ENCODE results near the gene TRIML1. TPM values are rescaled to one million over a fixed set of nuclear protein-coding genes. Genes with fewer than 3 reads are reported as not detected.

Gene TRIML1
- total and polyA plus RNA-seq, 10 of the 15 experiments (the other 5 are each of a cell fraction or from before 2014, with no cell fraction given) = not detected

- TF ChIP-seq ASH2L (IDR thresholded peaks at IDR 0.05; ENCODE audit: borderline replicate concordance, low read depth) = no peak
- no peak for TF ChIP-seq CBX5 (IDR thresholded peaks at IDR 0.05; ENCODE audit: low read depth)
- TF ChIP-seq ZNF592 (IDR thresholded peaks at IDR 0.05) = no peak
Observed at GRCh38 chr4:188107931-188108843, 31.1 kb upstream of the TRIML1 start (continued).

- no peak for FAIRE-seq
- H3K9ac ChIP-seq (ENCODE audit: control insufficient read depth, insufficient read depth, low read length) = no peak within 1 kb of the TSS
- 11% methylated on average over 11 of the region's 11 CpGs for WGBS (ENCODE audit: insufficient coverage, insufficient replicate concordance, low lambda C conversion rate, missing lambda C conversion rate)
- H3K4me3 ChIP-seq = no peak within 1 kb of the TSS
- H3K79me2 ChIP-seq (ENCODE audit: control insufficient read depth, insufficient read depth, low read length) = no peaks in the 10 kb centered on the region
- in situ Hi-C loops (cut with MboI) = no loop called here
- TF ChIP-seq RFX5 (IDR thresholded peaks at IDR 0.05; ENCODE audit: low read depth, low read length) (no peak), POLR2AphosphoS5 (IDR thresholded peaks at IDR 0.05; ENCODE audit: low read length) (no peak), GABPA (IDR thresholded peaks at IDR 0.05; ENCODE audit: low read depth) (no peak), FOS (IDR thresholded peaks at IDR 0.05; ENCODE audit: borderline replicate concordance, extremely low read depth, insufficient read length) (no peak), YY1 (IDR thresholded peaks at IDR 0.05; ENCODE audit: low read depth, low read length) (no peak)
- H3K4me2 ChIP-seq (ENCODE audit: control insufficient read depth, insufficient read depth) = no peak within 1 kb of the TSS
- no peak within 1 kb of the TSS for H2AFZ ChIP-seq (ENCODE audit: control insufficient read depth, low read depth, low read length)
- POLR2A ChIA-PET = no interaction called here
- H4K20me1 ChIP-seq (ENCODE audit: control insufficient read depth, insufficient read depth) = no peaks in the 10 kb centered on the region
- RAD21 ChIA-PET (ENCODE audit: unreplicated experiment) = no interaction called here
- H3K4me1 ChIP-seq (ENCODE audit: control insufficient read depth, insufficient read depth, low read length) = no peaks in the 10 kb centered on the region
- no peak within 1 kb of the TSS for H3K27ac ChIP-seq (ENCODE audit: control insufficient read depth, insufficient read depth)
- no peak for ATAC-seq
- H3K36me3 ChIP-seq (ENCODE audit: control insufficient read depth in 2 of 2, insufficient read depth in 2 of 2, low read length in 1 of 2) = no peaks in the 10 kb centered on the region
- no peaks in the 10 kb centered on the region for H3K27me3 ChIP-seq (replicated peaks in 1 of 2; ENCODE audit: control insufficient read depth in 2 of 2, insufficient read depth in 2 of 2, low read length in 1 of 2)
- no peak for DNase-seq (ENCODE audit: low read depth, low spot score)
- intact Hi-C loops (cut with micrococcal nuclease; ENCODE audit: unreplicated experiment) = no loop called here
- BruUV-seq (replicated peaks) = no TSS peak
- CTCF ChIA-PET = no interaction called here
- H3K9me3 ChIP-seq (replicated peaks; ENCODE audit: control insufficient read depth, insufficient read depth, low read length) = no peaks in the 10 kb centered on the region; the same call in 2 of the 3 replicates
- SMC1A ChIA-PET (ENCODE audit: uncharacterized antibody, unreplicated experiment) = no interaction called here
Observed at GRCh38 chr4:188109157-188109755, 30.0 kb upstream of the TRIML1 start, which contains the start of gene TRIML2. Gene TRIML2, minus strand, starts transcription at chr4:188109603. Its CDS starts 4,235 bp downstream, at chr4:188105368.

Data from GM12878 (cell line).